GM23338 (cell line): ENCODE measurements around the gene ZBTB24. TPM values are rescaled to one million over a fixed set of nuclear protein-coding genes. Genes with fewer than 3 reads are reported as not detected.

Experiments
- EZH2 ChIP-seq: fragments of 200-600 bp; sonication (generic); IDR thresholded peaks from one replicate; pipeline ENCODE4 v1.8.0; 2017; ENCODE audit warnings: antibody characterized with exemption, mild to moderate bottlenecking, low read depth; ENCODE audit not compliant: unreplicated experiment
- EZH2phosphoT487 ChIP-seq: fragments of 200-600 bp; sonication (generic); IDR thresholded peaks from one replicate; pipeline ENCODE4 v1.8.1; 2018; ENCODE audit warnings: antibody characterized with exemption; ENCODE audit not compliant: unreplicated experiment
- JUNB ChIP-seq: IDR thresholded peaks from one replicate; pipeline ENCODE4 v1.6.1; 2016; ENCODE audit warnings: antibody characterized with exemption; ENCODE audit not compliant: unreplicated experiment
- NANOG ChIP-seq: IDR thresholded peaks from 2 replicates; pipeline ENCODE4 v1.6.1; 2016; ENCODE audit warnings: antibody characterized with exemption, borderline replicate concordance
- REST ChIP-seq: IDR thresholded peaks from one replicate; pipeline ENCODE4 v1.6.1; 2018; ENCODE audit warnings: antibody characterized with exemption; ENCODE audit not compliant: unreplicated experiment
- STAT1 ChIP-seq: IDR thresholded peaks from one replicate; pipeline ENCODE4 v1.6.1; 2016; ENCODE audit warnings: antibody characterized with exemption; ENCODE audit not compliant: unreplicated experiment
- ZNF331 ChIP-seq: fragments of 250-450 bp; sonication (Bioruptor Pico); IDR thresholded peaks from 2 replicates; pipeline ENCODE4 v1.5.0; 2020; ENCODE audit warnings: low read depth, mild to moderate bottlenecking, moderate library complexity
- polyA plus RNA-seq: library from polyadenylated mRNA; unstranded; fragments of >200 nt; fragmentation: Nextera tagmentation; extraction: Ambion mirVana; gene quantifications from 2 replicates; pipeline ENCODE4 v1.2.1, GENCODE V29; 2016
- total RNA-seq: library from RNA; depleted of rRNA; stranded (reverse); fragments of >200 nt; shearing (Covaris generic); gene quantifications from 2 replicates; pipeline ENCODE4 v1.2.3, GENCODE V29; 2014
- TF ChIP-seq, protein P1 (sequence below): fragments of 250-450 bp; sonication (Bioruptor Pico); IDR thresholded peaks from 2 replicates; pipeline ENCODE4 v1.5.0; 2020; ENCODE audit warnings: mild to moderate bottlenecking, moderate library complexity
- TF ChIP-seq, protein P2 (sequence below): IDR thresholded peaks from 2 replicates; pipeline ENCODE4 v1.6.1; 2016; ENCODE audit warnings: antibody characterized with exemption

The ZBTB24 gene
- total and polyA plus RNA-seq, 2 experiments from 2014 or later: 7.9 to 22.0 TPM

DNA sequence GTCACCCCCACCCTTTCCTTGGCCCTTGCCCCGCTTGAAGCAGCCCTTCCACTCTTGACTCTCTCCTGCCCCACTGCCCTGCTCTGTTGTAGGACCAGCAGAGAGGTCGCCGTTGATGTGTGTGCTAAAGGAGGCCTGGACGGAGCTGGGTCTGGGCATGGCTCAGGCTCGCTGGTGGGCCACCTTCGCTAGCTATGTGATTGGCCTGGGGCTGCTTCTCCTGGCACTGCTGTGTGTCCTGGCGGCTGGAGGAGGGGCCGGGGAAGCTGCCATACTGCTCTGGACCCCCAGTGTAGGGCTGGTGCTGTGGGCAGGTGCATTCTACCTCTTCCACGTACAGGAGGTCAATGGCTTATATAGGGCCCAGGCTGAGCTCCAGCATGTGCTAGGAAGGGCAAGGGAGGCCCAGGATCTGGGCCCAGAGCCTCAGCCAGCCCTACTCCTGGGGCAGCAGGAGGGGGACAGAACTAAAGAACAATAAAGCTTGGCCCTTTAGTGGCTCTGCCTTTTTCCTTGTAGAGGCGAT, 39.5 kb downstream of the ZBTB24 start (continued):
- TF ChIP-seq, protein P1, sequence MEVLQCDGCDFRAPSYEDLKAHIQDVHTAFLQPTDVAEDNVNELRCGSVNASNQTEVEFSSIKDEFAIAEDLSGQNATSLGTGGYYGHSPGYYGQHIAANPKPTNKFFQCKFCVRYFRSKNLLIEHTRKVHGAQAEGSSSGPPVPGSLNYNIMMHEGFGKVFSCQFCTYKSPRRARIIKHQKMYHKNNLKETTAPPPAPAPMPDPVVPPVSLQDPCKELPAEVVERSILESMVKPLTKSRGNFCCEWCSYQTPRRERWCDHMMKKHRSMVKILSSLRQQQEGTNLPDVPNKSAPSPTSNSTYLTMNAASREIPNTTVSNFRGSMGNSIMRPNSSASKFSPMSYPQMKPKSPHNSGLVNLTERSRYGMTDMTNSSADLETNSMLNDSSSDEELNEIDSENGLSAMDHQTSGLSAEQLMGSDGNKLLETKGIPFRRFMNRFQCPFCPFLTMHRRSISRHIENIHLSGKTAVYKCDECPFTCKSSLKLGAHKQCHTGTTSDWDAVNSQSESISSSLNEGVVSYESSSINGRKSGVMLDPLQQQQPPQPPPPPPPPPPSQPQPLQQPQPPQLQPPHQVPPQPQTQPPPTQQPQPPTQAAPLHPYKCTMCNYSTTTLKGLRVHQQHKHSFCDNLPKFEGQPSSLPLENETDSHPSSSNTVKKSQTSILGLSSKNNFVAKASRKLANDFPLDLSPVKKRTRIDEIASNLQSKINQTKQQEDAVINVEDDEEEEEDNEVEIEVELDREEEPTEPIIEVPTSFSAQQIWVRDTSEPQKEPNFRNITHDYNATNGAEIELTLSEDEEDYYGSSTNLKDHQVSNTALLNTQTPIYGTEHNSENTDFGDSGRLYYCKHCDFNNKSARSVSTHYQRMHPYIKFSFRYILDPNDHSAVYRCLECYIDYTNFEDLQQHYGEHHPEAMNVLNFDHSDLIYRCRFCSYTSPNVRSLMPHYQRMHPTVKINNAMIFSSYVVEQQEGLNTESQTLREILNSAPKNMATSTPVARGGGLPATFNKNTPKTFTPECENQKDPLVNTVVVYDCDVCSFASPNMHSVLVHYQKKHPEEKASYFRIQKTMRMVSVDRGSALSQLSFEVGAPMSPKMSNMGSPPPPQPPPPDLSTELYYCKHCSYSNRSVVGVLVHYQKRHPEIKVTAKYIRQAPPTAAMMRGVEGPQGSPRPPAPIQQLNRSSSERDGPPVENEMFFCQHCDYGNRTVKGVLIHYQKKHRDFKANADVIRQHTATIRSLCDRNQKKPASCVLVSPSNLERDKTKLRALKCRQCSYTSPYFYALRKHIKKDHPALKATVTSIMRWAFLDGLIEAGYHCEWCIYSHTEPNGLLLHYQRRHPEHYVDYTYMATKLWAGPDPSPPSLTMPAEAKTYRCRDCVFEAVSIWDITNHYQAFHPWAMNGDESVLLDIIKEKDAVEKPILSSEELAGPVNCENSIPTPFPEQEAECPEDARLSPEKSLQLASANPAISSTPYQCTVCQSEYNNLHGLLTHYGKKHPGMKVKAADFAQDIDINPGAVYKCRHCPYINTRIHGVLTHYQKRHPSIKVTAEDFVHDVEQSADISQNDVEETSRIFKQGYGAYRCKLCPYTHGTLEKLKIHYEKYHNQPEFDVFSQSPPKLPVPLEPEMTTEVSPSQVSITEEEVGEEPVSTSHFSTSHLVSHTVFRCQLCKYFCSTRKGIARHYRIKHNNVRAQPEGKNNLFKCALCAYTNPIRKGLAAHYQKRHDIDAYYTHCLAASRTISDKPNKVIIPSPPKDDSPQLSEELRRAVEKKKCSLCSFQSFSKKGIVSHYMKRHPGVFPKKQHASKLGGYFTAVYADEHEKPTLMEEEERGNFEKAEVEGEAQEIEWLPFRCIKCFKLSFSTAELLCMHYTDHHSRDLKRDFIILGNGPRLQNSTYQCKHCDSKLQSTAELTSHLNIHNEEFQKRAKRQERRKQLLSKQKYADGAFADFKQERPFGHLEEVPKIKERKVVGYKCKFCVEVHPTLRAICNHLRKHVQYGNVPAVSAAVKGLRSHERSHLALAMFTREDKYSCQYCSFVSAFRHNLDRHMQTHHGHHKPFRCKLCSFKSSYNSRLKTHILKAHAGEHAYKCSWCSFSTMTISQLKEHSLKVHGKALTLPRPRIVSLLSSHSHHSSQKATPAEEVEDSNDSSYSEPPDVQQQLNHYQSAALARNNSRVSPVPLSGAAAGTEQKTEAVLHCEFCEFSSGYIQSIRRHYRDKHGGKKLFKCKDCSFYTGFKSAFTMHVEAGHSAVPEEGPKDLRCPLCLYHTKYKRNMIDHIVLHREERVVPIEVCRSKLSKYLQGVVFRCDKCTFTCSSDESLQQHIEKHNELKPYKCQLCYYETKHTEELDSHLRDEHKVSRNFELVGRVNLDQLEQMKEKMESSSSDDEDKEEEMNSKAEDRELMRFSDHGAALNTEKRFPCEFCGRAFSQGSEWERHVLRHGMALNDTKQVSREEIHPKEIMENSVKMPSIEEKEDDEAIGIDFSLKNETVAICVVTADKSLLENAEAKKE (CRISPR knock-in tag): no peak
- TF ChIP-seq EZH2phosphoT487 (no peak), REST (no peak), NANOG (no peak), JUNB (no peak), ZNF331 (no peak), STAT1 (no peak), EZH2 (no peak)
- TF ChIP-seq, protein P2, sequence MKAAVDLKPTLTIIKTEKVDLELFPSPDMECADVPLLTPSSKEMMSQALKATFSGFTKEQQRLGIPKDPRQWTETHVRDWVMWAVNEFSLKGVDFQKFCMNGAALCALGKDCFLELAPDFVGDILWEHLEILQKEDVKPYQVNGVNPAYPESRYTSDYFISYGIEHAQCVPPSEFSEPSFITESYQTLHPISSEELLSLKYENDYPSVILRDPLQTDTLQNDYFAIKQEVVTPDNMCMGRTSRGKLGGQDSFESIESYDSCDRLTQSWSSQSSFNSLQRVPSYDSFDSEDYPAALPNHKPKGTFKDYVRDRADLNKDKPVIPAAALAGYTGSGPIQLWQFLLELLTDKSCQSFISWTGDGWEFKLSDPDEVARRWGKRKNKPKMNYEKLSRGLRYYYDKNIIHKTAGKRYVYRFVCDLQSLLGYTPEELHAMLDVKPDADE: no peak
